Naive B cell (primary cell): ENCODE measurements around the gene SPATA45. TPM values are rescaled to one million over a fixed set of nuclear protein-coding genes. Genes with fewer than 3 reads are reported as not detected.
"Not testable (repeated sequence)": the region's sequence is repeated elsewhere in the genome, so short reads cannot be mapped to it uniquely, and the experiment has no call there.

Experiments used
- ATAC-seq, 2 donors: fragments of 150-1000 bp; cut with Tn5 transposase; 2 replicates each; pipeline ENCODE4 v1.10.0; 2021; ENCODE audit warnings: low read depth in 2 of 2, mild to moderate bottlenecking in 2 of 2, moderate library complexity in 2 of 2
- DNase-seq: peaks from one replicate; pipeline ENCODE4 v3.0.0; 2022
- H3K27ac Mint-ChIP-seq, 6 donors: one replicate each; pipeline ENCODE4 v1.8.0; 2020 to 2022; ENCODE audit warnings: mild to moderate bottlenecking in 6 of 6, mixed read lengths in 6 of 6, moderate library complexity in 5 of 6, inconsistent platforms in 2 of 6
- H3K27me3 Mint-ChIP-seq, 3 donors: one replicate each; pipeline ENCODE4 v1.8.0; 2021 to 2022; ENCODE audit warnings: mixed read lengths in 3 of 3, mild to moderate bottlenecking in 1 of 3
- H3K36me3 Mint-ChIP-seq, 2 donors: one replicate each; pipeline ENCODE4 v1.8.0; 2020 to 2022; ENCODE audit warnings: mixed read lengths in 2 of 2, inconsistent platforms in 1 of 2, mild to moderate bottlenecking in 1 of 2
- H3K4me1 Mint-ChIP-seq, 3 donors: one replicate each; pipeline ENCODE4 v1.8.0; 2020 to 2022; ENCODE audit warnings: mixed read lengths in 3 of 3, inconsistent platforms in 1 of 3, mild to moderate bottlenecking in 1 of 3, moderate library complexity in 1 of 3
- H3K4me3 Mint-ChIP-seq, 8 donors: one replicate each; pipeline ENCODE4 v1.8.0; 2020 to 2022; ENCODE audit warnings: mild to moderate bottlenecking in 8 of 8, mixed read lengths in 8 of 8, moderate library complexity in 8 of 8, inconsistent platforms in 2 of 8
- H3K9me3 Mint-ChIP-seq, 7 donors: one replicate each; pipeline ENCODE4 v1.8.0; 2020 to 2022; ENCODE audit warnings: mixed read lengths in 7 of 7, mild to moderate bottlenecking in 5 of 7, inconsistent platforms in 2 of 7, moderate library complexity in 1 of 7
- polyA plus RNA-seq, 6 donors: library from polyadenylated mRNA; unstranded; fragments of 300-500 nt; fragmentation: Illumina TruSeq; gene quantifications; one replicate each; pipeline ENCODE4 v1.2.3, GENCODE V29; 2021; ENCODE audit warnings: low read depth in 6 of 6

SPATA45 gene
- polyA plus RNA-seq, 6 donors from 2014 or later: not detected

DNA sequence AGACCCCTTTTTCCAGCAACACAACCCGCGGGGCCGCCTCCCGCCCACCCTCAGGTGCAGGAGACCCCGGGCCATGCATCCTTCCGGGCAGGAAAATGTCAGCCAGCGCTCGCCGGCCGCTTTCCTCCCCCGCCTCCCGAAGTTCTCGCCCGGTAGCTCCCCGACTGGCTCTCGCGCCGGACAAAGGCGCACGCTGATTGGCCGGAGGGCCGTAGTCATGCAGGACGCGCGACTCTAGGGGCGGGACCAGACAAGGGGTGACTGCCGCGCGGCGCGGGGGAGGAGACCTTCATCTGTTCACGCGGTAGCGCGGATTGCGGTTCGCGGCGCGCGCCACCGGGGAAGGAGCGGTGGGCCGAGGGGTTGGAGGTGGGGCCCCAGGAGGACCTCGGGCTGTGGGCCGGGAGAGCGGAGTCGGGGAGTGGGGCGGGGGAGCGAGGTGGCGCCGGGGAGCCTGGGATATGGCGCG, 10.6 kb upstream of the SPATA45 start, which contains the start of gene FLVCR1:
Gene FLVCR1 (plus strand): TSS at position 284 of the 469 bp plus-strand sequence. CDS start 178 bp downstream, at position 462.
- ATAC-seq: peak; percentile 98
- Mint-ChIP-seq H3K36me3 (peaks cover 4 to 8% of the 10 kb centered on the region in 2 donors), H3K27me3 (no peaks in the 10 kb centered on the region), H3K9me3 (no peaks in the 10 kb centered on the region), H3K27ac (peak within 1 kb of the TSS; percentile 69 to 97 (median 91)), H3K4me3 (peak within 1 kb of the TSS in 4 of 8 donors; percentile 91 to 99 (median 96)), H3K4me1 (peaks cover 22 to 39% (median 35%) of the 10 kb centered on the region in 3 donors)
- peak; percentile 95 for DNase-seq

DNA sequence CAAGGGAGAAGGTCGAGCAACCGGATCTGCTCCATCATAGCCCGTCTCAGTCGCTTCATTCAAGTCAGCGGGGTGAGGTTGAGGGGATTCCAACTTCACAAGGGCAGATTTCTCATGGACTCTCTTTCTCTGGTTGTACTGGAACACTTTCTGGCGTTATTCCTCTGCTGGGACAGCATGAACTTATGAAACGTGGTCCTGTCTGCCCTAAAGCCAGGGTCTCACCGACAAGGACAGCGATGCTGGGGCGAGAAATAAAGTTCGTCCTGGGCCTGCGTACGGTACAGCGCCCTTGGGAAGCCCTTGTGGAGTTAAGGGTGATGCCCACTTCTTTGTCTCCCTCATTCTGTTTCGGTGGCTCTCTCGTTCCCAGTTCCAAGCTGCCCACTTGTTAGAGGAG, 9.3 kb upstream of the SPATA45 start:
- Mint-ChIP-seq H3K4me1 (peaks cover 20 to 37% (median 35%) of the 10 kb centered on the region in 3 donors), H3K4me3 (peak overlapping the region in 4 of 8 donors; percentile 27 to 97 (median 72)), H3K27ac (peak overlapping the region in 2 of 6 donors; percentile 15 to 73), H3K36me3 (peaks cover 4 to 8% of the 10 kb centered on the region in 2 donors), H3K9me3 (no peaks in the 10 kb centered on the region), H3K27me3 (no peaks in the 10 kb centered on the region)
- ATAC-seq: no peak
- no peak for DNase-seq

DNA sequence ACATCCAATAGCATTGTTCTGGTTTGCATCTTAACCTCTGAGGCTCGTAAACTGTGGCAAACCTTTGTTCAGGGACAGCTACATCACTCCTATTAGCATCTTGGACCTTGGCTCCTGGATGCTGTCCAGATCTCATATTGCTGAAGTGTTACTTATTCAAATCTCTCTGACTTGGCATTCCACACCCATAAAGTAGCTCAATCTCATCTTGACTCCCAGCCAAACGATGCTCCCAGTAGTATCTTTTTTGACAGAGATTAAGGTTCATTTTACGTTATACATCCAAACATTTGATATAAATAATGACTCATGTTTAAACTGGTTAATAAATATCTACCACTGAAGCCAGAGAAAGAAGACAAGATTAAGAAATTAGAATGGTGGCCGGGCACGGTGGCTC, 6.2 kb upstream of the SPATA45 start:
- no peak for ATAC-seq

GRCh38 chr1:212852105-212852688, 4.7 kb upstream of the SPATA45 start:
- Mint-ChIP-seq H3K27me3 (no peaks in the 10 kb centered on the region), H3K9me3 (no peaks in the 10 kb centered on the region), H3K36me3 (peaks cover 4 to 8% of the 10 kb centered on the region in 2 donors), H3K4me3 (peak overlapping the region in 1 of 8 donors; percentile 21), H3K27ac (no peak overlapping the region), H3K4me1 (peaks cover 9 to 19% (median 17%) of the 10 kb centered on the region in 3 donors)
- DNase-seq (no peak), ATAC-seq (no peak)

More for the DNA sequence above, 6.2 kb upstream of the SPATA45 start:
- Mint-ChIP-seq H3K36me3 (peaks cover 4 to 8% of the 10 kb centered on the region in 2 donors), H3K27ac (no peak overlapping the region), H3K4me1 (peaks cover 14 to 28% (median 28%) of the 10 kb centered on the region in 3 donors), H3K9me3 (no peaks in the 10 kb centered on the region), H3K4me3 (peak overlapping the region in 1 of 8 donors; percentile 16), H3K27me3 (no peaks in the 10 kb centered on the region)
- DNase-seq: no peak

DNA sequence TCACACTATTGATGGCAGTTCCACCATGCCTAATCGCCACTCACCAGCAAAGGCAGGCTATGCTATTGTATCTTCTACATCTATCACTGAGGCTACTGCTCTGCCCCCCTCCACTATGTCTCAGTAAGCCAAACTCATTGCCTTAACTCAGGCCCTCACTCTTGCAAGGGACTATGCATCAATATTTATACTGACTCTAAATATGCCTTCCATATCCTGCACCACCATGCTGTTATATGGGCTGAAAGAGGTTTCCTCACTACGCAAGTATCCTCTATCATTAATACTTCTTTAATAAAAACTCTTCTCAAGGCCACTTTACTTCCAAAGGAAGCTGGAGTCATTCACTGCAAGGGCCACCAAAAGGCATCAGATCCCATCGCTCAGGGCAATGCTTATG, 2.9 kb downstream of the SPATA45 start:
- not testable (repeated sequence) for H3K27me3 Mint-ChIP-seq, H3K9me3 Mint-ChIP-seq, H3K36me3 Mint-ChIP-seq, H3K27ac Mint-ChIP-seq, H3K4me3 Mint-ChIP-seq, H3K4me1 Mint-ChIP-seq, DNase-seq, ATAC-seq

DNA sequence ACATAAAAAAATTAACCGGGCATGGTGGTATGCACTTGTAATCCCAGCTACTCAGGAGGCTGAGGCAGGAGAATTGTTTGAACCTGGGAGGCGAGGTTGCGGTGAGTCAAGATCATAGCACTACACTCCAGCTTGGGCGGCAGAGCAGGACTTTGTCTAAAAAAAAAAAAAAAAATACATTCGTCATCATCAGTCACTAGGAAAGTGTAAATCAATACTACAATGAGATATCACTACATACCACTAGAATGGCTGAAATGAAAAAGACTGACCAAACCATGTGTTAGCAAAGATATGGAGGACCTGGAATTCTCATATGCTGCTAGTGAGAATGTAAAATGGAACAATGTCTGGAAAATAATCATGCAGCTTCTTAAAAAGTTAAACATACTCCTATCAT, 9.3 kb downstream of the SPATA45 start:
- Mint-ChIP-seq H3K9me3 (no peaks in the 10 kb centered on the region), H3K36me3 (no peaks in the 10 kb centered on the region), H3K27me3 (no peaks in the 10 kb centered on the region), H3K4me1 (no peaks in the 10 kb centered on the region), H3K4me3 (no peak overlapping the region), H3K27ac (no peak overlapping the region)
- DNase-seq (no peak), ATAC-seq (no peak)

DNA sequence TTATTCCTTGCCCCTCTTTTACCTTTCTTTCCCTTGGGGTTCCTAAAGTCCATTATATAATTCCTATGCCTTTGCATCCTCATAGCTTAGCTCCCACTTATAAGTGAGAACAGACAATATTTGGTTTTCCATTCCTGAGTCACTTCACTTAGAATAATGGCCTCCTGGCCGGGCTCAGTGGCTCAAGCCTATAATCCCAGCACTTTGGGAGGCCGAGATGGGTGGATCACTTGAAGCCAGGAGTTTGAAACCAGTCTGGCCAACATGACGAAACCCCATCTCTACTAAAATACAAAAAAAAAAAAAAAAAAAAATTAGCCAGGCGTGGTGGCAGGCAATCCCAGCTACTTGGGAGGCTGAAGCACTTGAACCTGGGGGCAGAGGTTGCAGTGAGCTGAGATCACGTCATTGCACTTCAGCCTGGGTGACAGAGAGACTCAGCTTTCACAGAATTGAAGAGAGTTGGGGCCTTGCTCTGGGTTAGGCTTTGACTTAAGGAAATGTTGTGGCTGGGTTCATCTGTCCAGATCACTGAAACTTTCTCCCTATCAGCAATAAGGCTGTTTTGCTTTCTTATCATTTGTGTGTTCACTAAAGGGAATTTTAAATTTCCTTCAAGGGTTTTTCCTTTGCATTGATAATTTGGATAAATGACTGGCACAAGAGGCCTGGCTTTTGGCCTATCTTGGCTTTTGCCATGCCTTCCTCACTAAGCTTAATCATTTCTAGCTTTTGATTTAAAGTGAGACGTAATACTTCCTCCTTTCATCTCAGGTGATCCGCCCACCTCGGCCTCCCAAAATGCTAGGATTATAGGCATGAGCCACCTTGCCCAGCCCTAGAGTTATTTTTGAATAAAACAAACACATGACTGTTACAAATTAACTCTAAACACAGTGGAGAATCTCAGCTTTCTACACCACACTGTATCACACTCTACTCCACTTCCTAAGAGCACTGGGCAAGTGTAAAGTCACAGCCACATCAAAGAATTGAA, 13.9 kb downstream of the SPATA45 start:
- DNase-seq, H3K9me3 Mint-ChIP-seq, H3K27ac Mint-ChIP-seq, ATAC-seq, H3K4me1 Mint-ChIP-seq, H3K36me3 Mint-ChIP-seq, H3K27me3 Mint-ChIP-seq: not testable (repeated sequence)
- peak overlapping the region in 1 of 8 donors; percentile 15 for H3K4me3 Mint-ChIP-seq

GRCh38 chr1:212828395-212828794, 19.1 kb downstream of the SPATA45 start:
- Mint-ChIP-seq H3K36me3 (peaks cover 15 to 17% of the 10 kb centered on the region in 2 donors), H3K9me3 (peaks cover 5 to 33% (median 18%) of the 10 kb centered on the region in 7 donors)
- ATAC-seq: no peak

DNA sequence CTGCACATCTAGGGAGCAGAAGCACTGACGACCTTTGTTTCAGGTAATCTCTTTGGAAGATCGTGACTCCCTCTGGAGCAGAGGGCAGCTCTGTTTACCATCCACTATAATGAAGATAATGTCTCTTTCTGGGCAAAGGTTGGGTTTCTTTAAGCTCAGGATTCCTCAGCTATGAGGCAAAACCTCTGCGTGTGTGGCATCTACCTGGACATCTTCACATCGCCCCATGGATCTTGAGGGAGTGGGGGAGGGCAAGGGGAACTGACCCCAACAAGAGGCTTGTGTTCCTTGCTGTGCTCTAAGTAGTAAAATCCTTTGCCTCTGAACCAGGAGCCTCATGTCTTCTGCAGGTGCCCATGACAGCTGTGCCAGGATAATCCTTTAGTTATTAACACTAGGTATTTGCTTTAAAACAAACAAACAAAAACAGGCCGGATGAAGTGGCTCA, 19.6 kb downstream of the SPATA45 start:
- ATAC-seq: no peak
- Mint-ChIP-seq H3K27me3 (no peaks in the 10 kb centered on the region), H3K4me1 (peaks cover 5 to 8% (median 7%) of the 10 kb centered on the region in 3 donors), H3K36me3 (peaks cover 16 to 17% of the 10 kb centered on the region in 2 donors), H3K9me3 (peaks cover 5 to 33% (median 18%) of the 10 kb centered on the region in 7 donors), H3K27ac (no peak overlapping the region), H3K4me3 (peak overlapping the region in 1 of 8 donors; percentile 6)
- DNase-seq: no peak

More at GRCh38 chr1:212828395-212828794, 19.1 kb downstream of the SPATA45 start:
- Mint-ChIP-seq H3K27ac (no peak overlapping the region), H3K4me1 (peaks cover 5 to 8% (median 7%) of the 10 kb centered on the region in 3 donors), H3K27me3 (no peaks in the 10 kb centered on the region), H3K4me3 (no peak overlapping the region)
- no peak for DNase-seq

DNA sequence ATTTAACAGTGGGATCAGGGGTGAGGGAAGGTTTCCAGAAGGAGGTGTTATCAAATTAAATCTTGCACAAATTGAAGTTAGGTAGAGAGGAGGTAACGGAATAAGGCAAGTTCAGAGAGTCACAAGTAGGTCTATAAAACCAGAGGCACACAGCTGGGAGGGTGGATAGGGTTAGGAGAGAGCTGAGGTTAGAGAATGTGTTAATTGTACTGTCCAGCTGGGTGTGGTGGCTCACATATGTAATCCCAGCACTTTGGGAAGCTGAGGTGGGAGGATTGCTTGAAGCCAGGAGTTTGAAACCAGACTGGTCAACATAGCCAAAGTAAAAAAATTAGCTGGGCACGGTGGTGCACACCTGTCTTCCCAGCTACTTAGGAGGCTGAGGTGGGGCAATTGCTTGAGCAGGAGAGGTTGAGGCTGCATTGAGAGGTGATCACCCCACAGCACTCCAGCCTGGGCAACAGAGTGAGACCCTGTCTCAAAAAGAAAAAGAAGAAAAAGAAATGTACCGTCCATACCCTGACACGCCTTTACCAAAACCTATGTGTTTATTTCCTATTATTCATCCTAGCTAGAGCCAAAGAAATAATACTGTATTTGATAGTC, 20.2 kb downstream of the SPATA45 start:
- H3K36me3 Mint-ChIP-seq: peaks cover 16 to 17% of the 10 kb centered on the region in 2 donors
- H3K9me3 Mint-ChIP-seq: peaks cover 5 to 33% (median 18%) of the 10 kb centered on the region in 7 donors
- DNase-seq (no peak), ATAC-seq (no peak)
- H3K4me3 Mint-ChIP-seq: no peak overlapping the region
- H3K27me3 Mint-ChIP-seq: no peaks in the 10 kb centered on the region
- H3K4me1 Mint-ChIP-seq: peaks cover 5 to 8% (median 7%) of the 10 kb centered on the region in 3 donors
- H3K27ac Mint-ChIP-seq: peak overlapping the region in 1 of 6 donors; percentile 33

GRCh38 chr1:212825798-212826452, 21.5 kb downstream of the SPATA45 start:
- peaks cover 0 to 1% (median 0%) of the 10 kb centered on the region in 3 donors for H3K4me1 Mint-ChIP-seq
- no peak for ATAC-seq
- H3K4me3 Mint-ChIP-seq: no peak overlapping the region
- H3K9me3 Mint-ChIP-seq: peaks cover 5 to 33% (median 18%) of the 10 kb centered on the region in 7 donors
- H3K27me3 Mint-ChIP-seq: no peaks in the 10 kb centered on the region
- no peak for DNase-seq
- H3K27ac Mint-ChIP-seq: peak overlapping the region in 2 of 6 donors; percentile 40 to 49
- peaks cover 16 to 17% of the 10 kb centered on the region in 2 donors for H3K36me3 Mint-ChIP-seq

- peak overlapping the region in 1 of 6 donors; percentile 66 for H3K27ac Mint-ChIP-seq
- ATAC-seq (no peak), DNase-seq (no peak)
- H3K4me1 Mint-ChIP-seq: peaks cover 5 to 13% (median 13%) of the 10 kb centered on the region in 3 donors
- H3K27me3 Mint-ChIP-seq: no peaks in the 10 kb centered on the region
- peaks cover 16 to 17% of the 10 kb centered on the region in 2 donors for H3K36me3 Mint-ChIP-seq
- H3K9me3 Mint-ChIP-seq: peaks cover 5 to 33% (median 18%) of the 10 kb centered on the region in 7 donors
- peak overlapping the region in 1 of 8 donors; percentile 20 for H3K4me3 Mint-ChIP-seq
Observed at GRCh38 chr1:212824201-212824600, 23.2 kb downstream of the SPATA45 start.
